Fibroblast of mammary gland (primary cell): ENCODE data around the gene CREB3L2.
A peak's percentile ranks its signal among the peaks of the same experiment; 100 is the strongest.

Experiments used
- DNase-seq: peaks from one replicate; pipeline ENCODE4 v3.0.0-alpha.2; 2010; ENCODE audit warnings: low read depth
- H3K4me3 ChIP-seq: 2 replicates; pipeline ENCODE4 v1.5.1; 2011; ENCODE audit warnings: low read depth, mild to moderate bottlenecking, low read length, moderate library complexity; ENCODE audit not compliant: control insufficient read depth
- TF ChIP-seq, protein P1 (sequence below): conservative IDR thresholded peaks from 2 replicates; pipeline ENCODE4 v1.5.1; 2011; ENCODE audit warnings: low read depth, low read length, inconsistent platforms; ENCODE audit not compliant: control insufficient read depth, insufficient read depth

CREB3L2 gene

GRCh38 chr7:137981668-137982067 is 20.2 kb downstream of the CREB3L2 start:
- DNase-seq: no peak
- TF ChIP-seq, protein P1, sequence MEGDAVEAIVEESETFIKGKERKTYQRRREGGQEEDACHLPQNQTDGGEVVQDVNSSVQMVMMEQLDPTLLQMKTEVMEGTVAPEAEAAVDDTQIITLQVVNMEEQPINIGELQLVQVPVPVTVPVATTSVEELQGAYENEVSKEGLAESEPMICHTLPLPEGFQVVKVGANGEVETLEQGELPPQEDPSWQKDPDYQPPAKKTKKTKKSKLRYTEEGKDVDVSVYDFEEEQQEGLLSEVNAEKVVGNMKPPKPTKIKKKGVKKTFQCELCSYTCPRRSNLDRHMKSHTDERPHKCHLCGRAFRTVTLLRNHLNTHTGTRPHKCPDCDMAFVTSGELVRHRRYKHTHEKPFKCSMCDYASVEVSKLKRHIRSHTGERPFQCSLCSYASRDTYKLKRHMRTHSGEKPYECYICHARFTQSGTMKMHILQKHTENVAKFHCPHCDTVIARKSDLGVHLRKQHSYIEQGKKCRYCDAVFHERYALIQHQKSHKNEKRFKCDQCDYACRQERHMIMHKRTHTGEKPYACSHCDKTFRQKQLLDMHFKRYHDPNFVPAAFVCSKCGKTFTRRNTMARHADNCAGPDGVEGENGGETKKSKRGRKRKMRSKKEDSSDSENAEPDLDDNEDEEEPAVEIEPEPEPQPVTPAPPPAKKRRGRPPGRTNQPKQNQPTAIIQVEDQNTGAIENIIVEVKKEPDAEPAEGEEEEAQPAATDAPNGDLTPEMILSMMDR: no peak
- H3K4me3 ChIP-seq: no peak overlapping the region

DNA sequence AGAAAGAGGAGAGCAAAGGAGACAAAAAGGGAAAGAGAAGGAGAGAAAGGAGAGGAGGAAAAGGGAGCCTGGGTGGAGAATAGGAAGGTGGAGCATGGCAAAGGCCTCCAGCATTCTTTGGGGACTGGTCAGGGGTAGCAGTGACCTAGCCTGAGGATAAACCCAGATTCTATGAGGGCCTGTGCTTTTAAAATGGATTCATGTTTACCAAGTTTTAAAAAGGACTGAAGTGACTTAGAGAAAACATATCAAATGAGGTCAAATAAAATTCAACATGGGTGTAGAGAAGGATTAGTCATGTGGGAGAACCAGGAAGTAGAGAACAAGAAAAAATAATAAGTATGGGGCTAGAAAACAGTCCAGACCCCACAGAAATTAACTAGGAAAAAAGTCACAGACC is 20.7 kb downstream of the CREB3L2 start:
- DNase-seq: no peak
- TF ChIP-seq, protein P1: no peak
- H3K4me3 ChIP-seq: no peak overlapping the region

GRCh38 chr7:137980308-137980707 is 21.6 kb downstream of the CREB3L2 start:
- DNase-seq: no peak
- H3K4me3 ChIP-seq: no peak overlapping the region
- TF ChIP-seq, protein P1: no peak

- DNase-seq: peak; percentile 100
- H3K4me3 ChIP-seq: no peak overlapping the region
- TF ChIP-seq, protein P1: no peak
These were observed 23.2 kb downstream of the CREB3L2 start for GRCh38 chr7:137978464-137979237.

DNA sequence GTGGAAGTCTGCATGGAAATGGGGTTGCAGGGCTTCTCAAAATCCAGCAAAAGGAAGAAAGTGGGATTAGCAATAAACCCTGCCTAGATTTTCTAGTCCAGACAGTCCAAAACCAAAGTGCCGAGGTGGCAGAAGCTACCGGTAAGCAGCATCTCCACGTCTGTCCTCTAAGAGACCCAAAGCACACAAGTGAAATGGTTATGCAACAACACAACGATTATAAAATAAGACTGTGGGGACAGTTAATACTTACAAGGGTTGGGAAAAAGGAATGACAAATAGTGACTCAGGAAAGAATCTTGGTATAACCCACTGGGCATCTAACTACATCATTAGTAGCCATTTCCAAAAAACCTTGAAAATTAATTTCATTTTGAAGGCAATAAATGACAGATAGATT is 24.7 kb downstream of the CREB3L2 start:
- TF ChIP-seq, protein P1: no peak
- H3K4me3 ChIP-seq: no peak overlapping the region
- peak; percentile 74 for DNase-seq

DNA sequence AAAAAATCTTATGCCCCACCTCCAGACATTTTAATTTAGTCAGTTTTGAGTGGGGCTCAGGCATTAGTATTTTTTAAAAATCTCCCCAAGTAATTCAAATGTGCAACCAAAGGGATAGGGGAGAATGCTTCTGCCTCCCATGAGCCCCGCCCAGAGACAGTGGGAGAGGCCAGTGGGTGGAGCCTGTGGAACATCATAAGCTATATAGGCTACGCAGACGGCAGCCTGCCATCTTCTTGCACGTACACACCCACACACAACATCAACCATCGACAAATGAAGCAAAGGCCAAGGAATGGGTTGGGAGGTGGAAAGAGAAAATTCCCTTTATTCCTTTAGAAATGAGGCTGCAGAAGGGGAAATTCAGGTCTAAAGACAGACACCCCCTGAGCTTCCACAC is 25.2 kb downstream of the CREB3L2 start:
- DNase-seq: peak; percentile 86
- TF ChIP-seq, protein P1: no peak
- no peak overlapping the region for H3K4me3 ChIP-seq

GRCh38 chr7:137976232-137976631 is 25.7 kb downstream of the CREB3L2 start:
- TF ChIP-seq, protein P1: no peak
- no peak for DNase-seq
- H3K4me3 ChIP-seq: no peak overlapping the region
